K562 (cell line): ENCODE results near the gene HCRTR1.

ENCODE experiments used
- ATF3 ChIP-seq, 2 experiments: fragments of 450-650 bp in 1 of 2; sonication (generic) in 1 of 2; formaldehyde crosslinking in 1 of 2; IDR thresholded peaks in 1 of 2; conservative IDR thresholded peaks in 1 of 2; 2 replicates each; pipeline versions ENCODE4 v1.6.1 to v1.8.1; 2016 to 2023; ENCODE audit warnings: mild to moderate bottlenecking in 2 of 2, moderate library complexity in 2 of 2, inconsistent platforms in 1 of 2, missing genetic modification reagents in 1 of 2
- CBFB ChIP-seq: sonication (generic); formaldehyde crosslinking; IDR thresholded peaks from 2 replicates; pipeline ENCODE4 v1.4.0; 2020; ENCODE audit warnings: mild to moderate bottlenecking, missing genetic modification reagents
- MXI1 ChIP-seq: IDR thresholded peaks from 2 replicates; pipeline ENCODE4 v1.6.1; 2011; ENCODE audit warnings: low read depth, mild to moderate bottlenecking, improper control_type of control experiment, low read length
- POLR2A ChIP-seq: fragments of 450-650 bp; conservative IDR thresholded peaks from 2 replicates; pipeline ENCODE4 v1.6.1; 2016
- REST ChIP-seq, 2 experiments: fragments of 450-650 bp; formaldehyde crosslinking in 1 of 2; IDR thresholded peaks; 2 replicates each; pipeline versions ENCODE4 v1.4.0 to v1.6.1; 2014 to 2020; ENCODE audit warnings: mild to moderate bottlenecking in 2 of 2, borderline replicate concordance in 1 of 2, low read depth in 1 of 2
- ZNF239 ChIP-seq: fragments of 250-450 bp; sonication (Bioruptor Pico); IDR thresholded peaks from 2 replicates; pipeline ENCODE4 v1.4.0; 2020; ENCODE audit warnings: mild to moderate bottlenecking

GRCh38 chr1:31568895-31569595, 48.4 kb upstream of the HCRTR1 start:
- TF ChIP-seq POLR2A, result no peak
- TF ChIP-seq ATF3 (IDR thresholded peaks at IDR 0.05), result no peak
- no peak for TF ChIP-seq ATF3 (CRISPR knock-in tag; conservative IDR thresholded peaks at IDR 0.05)
- no peak for TF ChIP-seq ZNF239 (CRISPR knock-in tag)
- no peak for TF ChIP-seq MXI1
- TF ChIP-seq REST (IDR thresholded peaks at IDR 0.05; ENCODE audit: borderline replicate concordance), result no peak
- TF ChIP-seq REST (CRISPR knock-in tag; IDR thresholded peaks at IDR 0.05; ENCODE audit: low read depth), result no peak
- no peak for TF ChIP-seq CBFB
